NCI-H774 (cell line): ENCODE results near the gene NOL4L.

Experiments used
- DNase-seq: peaks from one replicate; lab custom pipeline; 2025; lab: John Stamatoyannopoulos, UW

Gene NOL4L

GRCh38 chr20:32613192-32614053, 28.3 kb upstream of the NOL4L start:
- DNase-seq, result no peak

GRCh38 chr20:32612351-32613191, 27.4 kb upstream of the NOL4L start:
- DNase-seq, result no peak

- no peak for DNase-seq
These were observed 26.7 kb upstream of the NOL4L start for GRCh38 chr20:32611868-32612267.

GRCh38 chr20:32611286-32611685, 26.2 kb upstream of the NOL4L start:
- no peak for DNase-seq

- DNase-seq, result peak; percentile 12
These were observed 25.5 kb upstream of the NOL4L start for GRCh38 chr20:32610472-32611218.

GRCh38 chr20:32609993-32610392, 24.9 kb upstream of the NOL4L start:
- no peak for DNase-seq

GRCh38 chr20:32609111-32609773, 24.1 kb upstream of the NOL4L start:
- DNase-seq, result no peak

- no peak for DNase-seq
These were observed 23.5 kb upstream of the NOL4L start for GRCh38 chr20:32608664-32609015.

- DNase-seq, result no peak
These were observed 22.9 kb upstream of the NOL4L start for GRCh38 chr20:32607727-32608663.

- DNase-seq, result no peak
These were observed 22.2 kb upstream of the NOL4L start for GRCh38 chr20:32607324-32607723.

GRCh38 chr20:32606790-32607189, 21.7 kb upstream of the NOL4L start:
- DNase-seq, result no peak

- DNase-seq, result no peak
These were observed 21.0 kb upstream of the NOL4L start for GRCh38 chr20:32606107-32606506.

- no peak for DNase-seq
These were observed 20.1 kb upstream of the NOL4L start for GRCh38 chr20:32605167-32605656.

GRCh38 chr20:32603046-32603726, 18.1 kb upstream of the NOL4L start:
- no peak for DNase-seq

GRCh38 chr20:32602273-32602672, 17.1 kb upstream of the NOL4L start:
- no peak for DNase-seq

- DNase-seq, result no peak
These were observed 15.6 kb upstream of the NOL4L start for GRCh38 chr20:32600681-32601237.

GRCh38 chr20:32599783-32600340, 14.7 kb upstream of the NOL4L start:
- no peak for DNase-seq

GRCh38 chr20:32598606-32599005, 13.5 kb upstream of the NOL4L start:
- DNase-seq, result no peak

GRCh38 chr20:32597714-32598113, 12.6 kb upstream of the NOL4L start:
- no peak for DNase-seq
